Transverse colon (tissue), 4 donors: Measurements from ENCODE around the gene OXT. TPM values are rescaled to one million over a fixed set of nuclear protein-coding genes. Genes with fewer than 3 reads are reported as not detected.

ENCODE experiments used
- DNase-seq: peaks from one replicate; pipeline ENCODE4 v3.0.0-alpha.2; 2019
- H3K27ac ChIP-seq, 4 donors: fragments of 200-600 bp; sonication (generic); 2 replicates each; pipeline ENCODE4 v1.5.1; 2016 to 2018; ENCODE audit warnings: inconsistent platforms in 4 of 4
- H3K27me3 ChIP-seq: fragments of 200-600 bp; sonication (generic); 2 replicates; pipeline ENCODE4 v1.5.1; 2017; ENCODE audit warnings: inconsistent platforms
- H3K36me3 ChIP-seq, 4 donors: fragments of 200-600 bp; sonication (generic); 2 replicates each; pipeline ENCODE4 v1.5.1; 2017 to 2019; ENCODE audit warnings: inconsistent platforms in 4 of 4
- H3K4me1 ChIP-seq, 4 donors: fragments of 200-600 bp; sonication (generic); 2 replicates each; pipeline ENCODE4 v1.5.1; 2017 to 2020; ENCODE audit warnings: inconsistent platforms in 4 of 4
- H3K4me3 ChIP-seq, 4 donors: fragments of 200-600 bp; sonication (generic); 1 replicate in 1 of 4; 2 replicates in 3 of 4; pipeline versions ENCODE4 v1.5.1 to v1.6.1; 2017 to 2019; ENCODE audit warnings: inconsistent platforms in 4 of 4
- H3K9me3 ChIP-seq, 2 donors: fragments of 200-600 bp; sonication (generic); 2 replicates each; pipeline ENCODE4 v1.5.1; 2017 to 2019; ENCODE audit warnings: inconsistent platforms in 2 of 2
- EP300 ChIP-seq: sonication (generic); formaldehyde crosslinking; IDR thresholded peaks from one replicate; pipeline ENCODE4 v1.6.1; 2017; ENCODE audit warnings: antibody characterized with exemption, low read depth
- POLR2A ChIP-seq: fragments of 450-650 bp; IDR thresholded peaks from one replicate; pipeline ENCODE4 v1.6.1; 2016; ENCODE audit warnings: antibody characterized with exemption, mild to moderate bottlenecking, moderate library complexity
- POLR2AphosphoS5 ChIP-seq, 3 donors: sonication (generic); formaldehyde crosslinking; IDR thresholded peaks; one replicate each; pipeline ENCODE4 v1.6.1; 2016; ENCODE audit warnings: antibody characterized with exemption in 3 of 3
- WGBS, 2 donors: methylation state at CpG; one replicate each; pipeline ENCODE4 v1.1.5; 2018; ENCODE audit warnings: low coverage in 1 of 2; 5-methylcytosine and 5-hydroxymethylcytosine counted together
- in situ Hi-C, 4 donors: fragments of 200-750 bp; cut with MboI; loops; one replicate each; pipeline versions ENCODE4 v1.15.0 to v1.15.1; 2017; ENCODE audit warnings: low sequenced_read_pairs in 3 of 4, low pct_ligation_motif_present in 1 of 4, low pct_unique_long_range_greater_than_20kb in 1 of 4
- intact Hi-C: fragments of 100-400 bp; cut with DNase I; formaldehyde crosslinking; loops from one replicate; pipeline ENCODE4 v1.15.1; 2023; ENCODE audit warnings: low total_unique reads
- total RNA-seq, 4 donors: library from RNA; depleted of rRNA; stranded (reverse); fragments of >200 nt; gene quantifications; one replicate each; pipeline ENCODE4 v1.1.0, GENCODE V29; 2016
- TF ChIP-seq, protein P1 (sequence below), 5 experiments: fragments of 200-600 bp in 3 of 5; fragments of 450-650 bp in 2 of 5; sonication (generic) in 3 of 5; IDR thresholded peaks; 1 replicate in 2 of 5; 2 replicates in 3 of 5; pipeline ENCODE4 v1.5.1; 2016 to 2017; ENCODE audit warnings: antibody characterized with exemption in 5 of 5, inconsistent platforms in 3 of 5, mild to moderate bottlenecking in 2 of 5, moderate library complexity in 1 of 5

Gene OXT
- total RNA-seq, 4 donors from 2014 or later = not detected

DNA sequence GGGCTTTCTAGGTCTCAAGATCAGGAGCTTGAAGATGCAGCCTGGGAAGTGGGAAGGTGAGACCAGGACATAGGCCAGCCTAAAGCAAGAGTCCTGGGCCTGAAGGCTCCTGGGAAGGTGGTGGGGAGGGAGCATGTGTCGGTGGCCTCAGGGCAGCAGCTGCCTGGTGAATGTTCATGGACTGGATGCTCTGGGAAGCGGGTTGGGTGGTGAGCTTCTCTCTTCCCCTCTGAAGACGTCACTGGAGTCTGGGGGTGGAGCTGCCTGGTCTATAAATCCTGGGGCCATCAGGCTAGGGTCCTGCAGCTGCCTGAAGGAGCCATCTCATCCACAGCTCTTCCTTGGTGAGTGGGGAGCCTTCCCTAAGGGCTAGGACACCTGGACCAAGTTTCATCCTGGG is 28.1 kb upstream of the OXT start, which contains the start of gene GNRH2:
GNRH2 (plus strand) TSS at position 301 of the 400 bp plus-strand sequence. CDS start 793 bp downstream, outside the sequence.
- H3K9me3 ChIP-seq = no peaks in the 10 kb centered on the region
- H3K36me3 ChIP-seq = peaks cover 0 to 7% (median 1%) of the 10 kb centered on the region in 4 donors
- DNase-seq = no peak
- peaks cover 8 to 30% (median 15%) of the 10 kb centered on the region in 4 donors for H3K4me1 ChIP-seq
- no peaks in the 10 kb centered on the region for H3K27me3 ChIP-seq
- in situ Hi-C loops (no loop called here), intact Hi-C loops (no loop called here)
- 84% methylated on average over 3 of the region's 3 CpGs; no CpG with 5 or more reads in 1 of the 2 donors for WGBS, 2 donors
- peak within 1 kb of the TSS; percentile 34 to 44 (median 42) for H3K27ac ChIP-seq
- H3K4me3 ChIP-seq = no peak within 1 kb of the TSS
- TF ChIP-seq, protein P1, sequence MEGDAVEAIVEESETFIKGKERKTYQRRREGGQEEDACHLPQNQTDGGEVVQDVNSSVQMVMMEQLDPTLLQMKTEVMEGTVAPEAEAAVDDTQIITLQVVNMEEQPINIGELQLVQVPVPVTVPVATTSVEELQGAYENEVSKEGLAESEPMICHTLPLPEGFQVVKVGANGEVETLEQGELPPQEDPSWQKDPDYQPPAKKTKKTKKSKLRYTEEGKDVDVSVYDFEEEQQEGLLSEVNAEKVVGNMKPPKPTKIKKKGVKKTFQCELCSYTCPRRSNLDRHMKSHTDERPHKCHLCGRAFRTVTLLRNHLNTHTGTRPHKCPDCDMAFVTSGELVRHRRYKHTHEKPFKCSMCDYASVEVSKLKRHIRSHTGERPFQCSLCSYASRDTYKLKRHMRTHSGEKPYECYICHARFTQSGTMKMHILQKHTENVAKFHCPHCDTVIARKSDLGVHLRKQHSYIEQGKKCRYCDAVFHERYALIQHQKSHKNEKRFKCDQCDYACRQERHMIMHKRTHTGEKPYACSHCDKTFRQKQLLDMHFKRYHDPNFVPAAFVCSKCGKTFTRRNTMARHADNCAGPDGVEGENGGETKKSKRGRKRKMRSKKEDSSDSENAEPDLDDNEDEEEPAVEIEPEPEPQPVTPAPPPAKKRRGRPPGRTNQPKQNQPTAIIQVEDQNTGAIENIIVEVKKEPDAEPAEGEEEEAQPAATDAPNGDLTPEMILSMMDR (IDR thresholded peaks at IDR 0.05) = no peak
- TF ChIP-seq EP300 (no peak), POLR2AphosphoS5 (IDR thresholded peaks at IDR 0.05) (no peak), POLR2A (no peak)

DNA sequence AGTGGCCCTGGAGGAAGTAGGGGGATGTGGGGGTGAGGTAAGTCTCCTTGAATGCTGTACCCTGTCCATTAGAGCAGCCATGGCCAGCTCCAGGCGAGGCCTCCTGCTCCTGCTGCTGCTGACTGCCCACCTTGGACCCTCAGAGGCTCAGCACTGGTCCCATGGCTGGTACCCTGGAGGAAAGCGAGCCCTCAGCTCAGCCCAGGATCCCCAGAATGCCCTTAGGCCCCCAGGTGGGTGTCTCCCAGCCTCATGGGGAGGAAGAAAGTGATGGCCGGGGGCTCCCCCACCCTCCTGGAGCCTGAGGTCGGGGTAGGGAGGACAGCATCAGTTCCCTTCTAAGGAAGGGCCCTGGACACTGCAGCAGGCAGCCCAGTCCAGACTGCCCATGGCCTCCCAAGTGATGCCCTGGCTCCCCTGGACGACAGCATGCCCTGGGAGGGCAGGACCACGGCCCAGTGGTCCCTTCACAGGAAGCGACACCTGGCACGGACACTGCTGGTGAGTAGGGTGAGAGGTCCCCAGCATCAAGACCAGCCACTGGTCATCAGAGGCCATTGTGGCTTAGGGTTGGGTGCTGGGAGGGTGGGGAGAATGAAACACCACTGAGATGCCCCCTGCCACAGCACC is 27.0 kb upstream of the OXT start:
- peaks cover 0 to 6% (median 0%) of the 10 kb centered on the region in 4 donors for H3K36me3 ChIP-seq
- TF ChIP-seq POLR2A (no peak), EP300 (no peak), POLR2AphosphoS5 (IDR thresholded peaks at IDR 0.05) (no peak)
- TF ChIP-seq, protein P1 (IDR thresholded peaks at IDR 0.05) = no peak
- no peak for DNase-seq
- no peaks in the 10 kb centered on the region for H3K27me3 ChIP-seq
- H3K9me3 ChIP-seq = no peaks in the 10 kb centered on the region
- in situ Hi-C loops = no loop called here
- intact Hi-C loops = no loop called here
- no peak overlapping the region for H3K4me3 ChIP-seq
- H3K27ac ChIP-seq = peak overlapping the region in 1 of 4 donors; percentile 92
- H3K4me1 ChIP-seq = peaks cover 8 to 30% (median 15%) of the 10 kb centered on the region in 4 donors
- 100% methylated on average over 6 of the region's 8 CpGs; no CpG with 5 or more reads in 1 of the 2 donors for WGBS, 2 donors

DNA sequence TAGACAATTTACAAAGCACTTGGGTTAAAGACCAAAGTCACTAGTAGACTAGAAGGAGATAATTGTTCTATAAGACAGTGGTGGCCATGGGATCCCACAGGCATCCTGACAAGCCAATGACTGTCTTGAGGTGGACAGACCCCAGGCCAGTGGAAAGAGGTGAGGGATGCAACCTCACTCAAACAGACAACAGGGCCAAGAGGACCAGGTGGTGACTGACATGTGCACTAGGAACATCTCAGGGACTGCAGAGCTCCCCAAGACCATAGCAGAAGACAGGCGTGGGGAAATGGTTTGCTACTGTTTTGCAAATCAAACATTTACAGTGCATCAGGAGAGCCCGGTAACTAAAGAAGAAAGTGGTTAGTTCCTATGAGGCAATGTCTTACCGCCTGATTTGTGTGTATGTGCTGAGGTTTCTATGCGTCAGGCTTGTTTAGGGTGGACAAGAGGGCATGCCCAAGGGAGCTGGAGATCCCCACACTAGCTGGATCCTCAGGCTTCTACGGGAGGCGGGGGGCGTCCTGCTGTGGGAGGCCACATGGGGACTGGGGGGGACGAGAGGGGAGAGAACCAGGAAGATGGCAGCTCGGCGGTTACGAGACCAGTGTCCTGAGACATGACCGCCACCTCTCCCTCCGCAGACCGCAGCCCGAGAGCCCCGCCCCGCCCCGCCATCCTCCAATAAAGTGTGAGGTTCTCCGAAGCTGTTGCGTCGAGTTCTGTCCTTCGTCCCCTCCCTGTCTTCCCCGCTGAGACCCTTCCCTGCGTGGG is 26.2 kb upstream of the OXT start:
- no peaks in the 10 kb centered on the region for H3K9me3 ChIP-seq
- DNase-seq = peak; percentile 86
- H3K4me1 ChIP-seq = peaks cover 8 to 30% (median 15%) of the 10 kb centered on the region in 4 donors
- peak overlapping the region; percentile 70 to 85 (median 80) for H3K4me3 ChIP-seq
- H3K36me3 ChIP-seq = peaks cover 0 to 4% (median 0%) of the 10 kb centered on the region in 4 donors
- 3% methylated on average over 10 of the region's 24 CpGs; no CpG with 5 or more reads in 1 of the 2 donors for WGBS, 2 donors
- in situ Hi-C loops (no loop called here), intact Hi-C loops (no loop called here)
- TF ChIP-seq, protein P1 (IDR thresholded peaks at IDR 0.05) = no peak
- TF ChIP-seq POLR2AphosphoS5 (IDR thresholded peaks at IDR 0.05) (no peak), POLR2A (no peak)
- peak overlapping the region; percentile 84 to 92 (median 88) for H3K27ac ChIP-seq
- H3K27me3 ChIP-seq = no peaks in the 10 kb centered on the region
